HAP-1 (cell line): Measurements from ENCODE around the gene GPNMB.
"Not testable (repeated sequence)": the region's sequence is repeated elsewhere in the genome, so short reads cannot be mapped to it uniquely, and the experiment has no call there.

Experiments used
- DNase-seq, 2 experiments: peaks; one replicate each; pipeline ENCODE4 v3.0.0-alpha.2; 2016 to 2020; ENCODE audit warnings: low spot score in 2 of 2
- H3K27me3 ChIP-seq: fragments of 250-450 bp; sonication (Bioruptor Pico); 2 replicates; pipeline ENCODE4 v1.5.1; 2020; ENCODE audit warnings: low read depth, mild to moderate bottlenecking, moderate library complexity
- H3K36me3 ChIP-seq: fragments of 250-450 bp; sonication (Bioruptor Pico); replicated peaks from 2 replicates; pipeline ENCODE4 v1.5.1; 2020; ENCODE audit warnings: mild to moderate bottlenecking
- H3K4me1 ChIP-seq: fragments of 250-450 bp; sonication (Bioruptor Pico); 2 replicates; pipeline ENCODE4 v1.5.1; 2020; ENCODE audit warnings: mild to moderate bottlenecking
- H3K4me3 ChIP-seq: fragments of 250-450 bp; sonication (Bioruptor Pico); 2 replicates; pipeline ENCODE4 v1.5.1; 2020; ENCODE audit warnings: mild to moderate bottlenecking, moderate library complexity
- H3K9me3 ChIP-seq: fragments of 250-450 bp; sonication (Bioruptor Pico); 2 replicates; pipeline ENCODE4 v1.5.1; 2020; ENCODE audit warnings: mild to moderate bottlenecking, moderate library complexity
- in situ Hi-C: fragments of 300-500 bp; cut with MboI; formaldehyde crosslinking; loops from 3 replicates; pipeline ENCODE4 v1.14.3; 2020; ENCODE audit warnings: low sequenced_read_pairs, inconsistent platforms, mixed read lengths

GPNMB gene

DNA sequence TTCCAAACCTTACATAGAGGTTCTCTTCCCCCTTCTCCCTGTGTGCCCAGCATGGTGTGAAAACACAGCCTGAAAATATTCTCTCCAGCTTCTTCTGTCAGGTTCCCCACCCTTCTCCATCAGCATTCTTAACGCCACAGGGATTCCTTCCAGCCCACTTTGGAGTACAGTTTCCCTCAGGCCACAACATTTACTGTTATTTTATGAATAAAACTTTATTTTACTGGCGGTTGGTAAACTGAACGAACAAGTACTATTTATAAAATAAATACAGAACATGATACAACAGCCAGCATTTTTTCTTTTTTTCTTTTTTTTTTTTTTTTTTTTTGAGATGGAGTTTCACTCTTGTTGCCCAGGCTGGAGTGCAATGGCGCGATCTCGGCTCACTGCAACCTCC lies 31.6 kb upstream of the GPNMB start:
- no peaks in the 10 kb centered on the region for H3K9me3 ChIP-seq
- in situ Hi-C loops = no loop called here
- no peaks in the 10 kb centered on the region for H3K27me3 ChIP-seq
- H3K4me3 ChIP-seq = no peak overlapping the region
- H3K4me1 ChIP-seq = no peaks in the 10 kb centered on the region
- no peaks in the 10 kb centered on the region for H3K36me3 ChIP-seq
- DNase-seq = no peak

DNA sequence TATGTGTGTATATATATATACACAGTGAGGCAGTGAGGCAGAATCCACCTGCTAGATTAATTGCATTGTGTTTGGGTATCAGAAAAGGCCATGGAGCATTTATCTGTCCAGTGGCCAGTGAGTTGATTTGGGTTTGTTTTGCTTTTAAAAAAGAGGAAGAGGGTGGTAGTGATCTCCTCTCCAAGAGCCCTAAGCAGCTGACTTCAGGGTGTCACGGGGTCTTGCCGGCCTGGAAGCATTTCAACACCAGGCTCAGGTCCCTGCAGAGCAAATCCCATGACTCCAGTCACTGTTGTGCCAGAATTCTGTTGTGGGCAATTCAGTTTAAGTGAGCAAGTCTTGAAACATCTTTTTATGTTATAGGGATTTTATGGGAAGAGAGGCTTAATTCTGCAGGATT lies 30.6 kb upstream of the GPNMB start:
- Histone ChIP-seq H3K27me3 (no peaks in the 10 kb centered on the region), H3K4me1 (no peaks in the 10 kb centered on the region), H3K9me3 (no peaks in the 10 kb centered on the region), H3K4me3 (no peak overlapping the region), H3K36me3 (no peaks in the 10 kb centered on the region)
- in situ Hi-C loops = no loop called here
- no peak for DNase-seq

DNA sequence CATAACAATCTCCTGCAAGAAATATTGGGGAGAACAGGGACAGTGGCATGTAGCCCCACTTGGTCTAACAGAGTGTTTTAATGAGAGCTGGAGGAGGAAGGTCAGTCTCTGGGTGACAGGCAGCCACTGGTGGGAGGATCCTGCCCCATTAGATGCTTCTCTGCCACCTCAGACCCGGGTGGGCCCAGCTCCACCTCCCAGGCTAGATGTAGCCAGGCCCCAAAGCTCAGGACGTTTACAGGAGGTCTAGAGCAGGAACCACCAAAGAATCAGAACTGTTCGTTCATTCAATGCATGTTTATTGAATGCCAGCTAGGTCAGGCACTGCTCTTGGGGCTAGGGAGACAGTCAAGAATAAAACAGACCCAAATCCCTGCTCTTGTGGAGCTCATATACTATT lies 28.4 kb upstream of the GPNMB start:
- DNase-seq = no peak
- H3K27me3 ChIP-seq = no peaks in the 10 kb centered on the region
- in situ Hi-C loops = no loop called here
- H3K36me3 ChIP-seq = no peaks in the 10 kb centered on the region
- no peaks in the 10 kb centered on the region for H3K9me3 ChIP-seq
- no peak overlapping the region for H3K4me3 ChIP-seq
- H3K4me1 ChIP-seq = no peaks in the 10 kb centered on the region

DNA sequence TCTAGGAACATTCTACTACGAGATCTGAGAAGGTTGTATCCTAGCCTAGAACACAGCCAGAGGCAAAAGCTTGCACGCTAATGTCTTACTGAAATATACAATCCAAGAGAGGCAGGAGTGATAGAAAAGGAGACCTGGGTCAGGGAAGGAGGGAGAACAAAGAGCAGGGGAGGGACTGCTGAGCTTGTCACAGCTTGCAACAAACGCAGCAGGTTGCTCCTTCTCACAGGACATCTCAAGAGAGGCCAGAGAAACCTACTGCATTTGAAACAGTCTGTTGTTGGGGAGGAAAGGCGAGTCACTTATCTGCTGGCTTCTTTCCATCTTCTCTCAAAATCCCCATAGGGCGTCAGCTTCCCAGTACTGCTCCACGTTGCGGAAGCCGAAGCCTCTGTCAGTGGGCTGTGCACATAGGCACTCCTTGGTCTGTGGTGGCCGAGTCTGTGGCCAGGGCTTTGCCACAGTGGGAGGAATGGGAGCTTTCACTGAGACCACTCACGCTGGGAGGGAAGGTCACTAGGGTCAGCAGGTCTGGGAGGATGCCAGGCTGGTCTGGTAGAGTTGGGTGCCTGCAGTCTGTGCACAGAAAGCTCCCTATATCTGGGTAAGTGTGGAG lies 25.8 kb upstream of the GPNMB start:
- in situ Hi-C loops = no loop called here
- no peaks in the 10 kb centered on the region for H3K4me1 ChIP-seq
- H3K4me3 ChIP-seq = no peak overlapping the region
- DNase-seq = no peak
- H3K9me3 ChIP-seq = no peaks in the 10 kb centered on the region
- H3K27me3 ChIP-seq = no peaks in the 10 kb centered on the region
- no peaks in the 10 kb centered on the region for H3K36me3 ChIP-seq

DNA sequence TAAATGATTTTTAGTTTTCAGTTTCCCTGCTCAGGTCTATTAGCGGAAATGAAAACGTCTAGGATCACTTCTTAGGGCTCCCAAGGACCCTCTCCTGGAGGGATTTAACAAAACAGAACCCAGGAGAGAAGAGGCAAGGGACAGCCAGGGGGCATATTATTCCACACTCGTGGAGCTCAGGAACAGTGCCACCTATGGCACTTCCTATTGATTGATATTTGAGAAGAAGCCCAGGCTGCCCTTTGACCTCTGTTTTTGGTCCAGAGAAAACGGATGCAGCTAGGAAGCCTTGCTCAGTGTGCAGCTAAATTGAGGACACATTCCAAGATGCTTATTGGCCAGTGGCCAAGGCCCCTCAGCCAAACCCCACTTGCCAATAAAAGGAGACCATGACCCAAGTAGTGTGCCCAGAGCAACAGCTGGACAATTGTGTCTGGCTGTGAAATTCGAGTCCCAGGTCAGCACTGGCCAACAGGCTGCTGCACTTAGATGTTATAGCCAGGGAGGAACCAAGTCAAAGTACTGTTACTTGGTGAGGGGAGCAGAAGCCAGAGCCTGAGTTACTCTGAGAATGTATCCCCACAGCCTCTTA lies 24.0 kb upstream of the GPNMB start:
- Histone ChIP-seq H3K4me1 (no peaks in the 10 kb centered on the region), H3K4me3 (no peak overlapping the region), H3K27me3 (no peaks in the 10 kb centered on the region), H3K9me3 (no peaks in the 10 kb centered on the region), H3K36me3 (no peaks in the 10 kb centered on the region)
- in situ Hi-C loops = no loop called here
- no peak for DNase-seq

DNA sequence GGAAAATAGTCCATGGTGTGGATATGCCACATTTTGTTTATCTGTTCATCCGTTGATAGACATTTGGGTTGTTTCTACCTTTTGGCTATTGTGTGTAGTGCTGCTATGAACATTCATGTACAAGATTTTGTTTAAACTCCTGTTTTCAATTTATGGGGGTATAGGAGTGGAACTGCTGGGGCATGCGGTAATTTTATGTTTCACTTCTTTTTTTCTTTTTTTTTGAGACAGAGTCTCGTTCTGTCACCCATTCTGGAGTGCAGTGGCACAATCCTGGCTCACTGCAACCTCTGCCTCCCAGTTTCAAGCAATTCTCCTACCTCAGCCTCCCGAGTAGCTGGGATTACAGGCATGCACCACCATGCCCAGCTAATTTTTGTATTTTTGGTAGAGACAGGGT lies 22.2 kb upstream of the GPNMB start:
- H3K4me3 ChIP-seq, H3K4me1 ChIP-seq, H3K36me3 ChIP-seq, H3K27me3 ChIP-seq, H3K9me3 ChIP-seq, in situ Hi-C loops, DNase-seq: not testable (repeated sequence)

DNA sequence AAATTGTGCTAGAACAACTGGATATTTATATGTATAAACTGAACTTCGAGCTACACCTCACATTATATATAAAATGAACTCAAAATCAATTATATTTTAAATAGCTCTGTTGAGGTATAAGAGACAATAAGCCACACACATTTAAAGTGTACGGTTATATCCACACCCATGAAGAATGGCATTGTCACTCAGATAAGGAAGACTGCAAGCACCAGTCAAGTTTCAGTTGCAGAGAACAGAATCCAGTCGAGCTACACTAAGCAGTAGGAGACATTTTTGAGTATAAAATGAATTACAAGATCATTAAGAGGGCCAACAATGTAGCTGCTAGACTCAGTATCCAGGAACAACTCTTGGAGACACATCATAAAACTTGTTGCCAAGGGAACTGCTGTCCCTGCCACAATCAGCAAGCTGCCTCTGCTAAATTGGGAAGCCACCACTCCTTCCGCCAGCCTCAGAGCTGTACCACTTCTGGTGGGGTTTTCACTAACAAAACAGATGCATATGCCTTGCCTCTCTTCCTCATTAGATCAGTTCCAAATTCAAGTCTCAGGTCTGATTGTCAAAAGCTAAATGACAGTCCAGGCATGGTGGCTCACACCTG lies 19.6 kb upstream of the GPNMB start:
- no peaks in the 10 kb centered on the region for H3K4me1 ChIP-seq
- no peaks in the 10 kb centered on the region for H3K36me3 ChIP-seq
- H3K4me3 ChIP-seq = no peak overlapping the region
- no peak for DNase-seq
- H3K9me3 ChIP-seq = no peaks in the 10 kb centered on the region
- H3K27me3 ChIP-seq = no peaks in the 10 kb centered on the region
- in situ Hi-C loops = no loop called here

DNA sequence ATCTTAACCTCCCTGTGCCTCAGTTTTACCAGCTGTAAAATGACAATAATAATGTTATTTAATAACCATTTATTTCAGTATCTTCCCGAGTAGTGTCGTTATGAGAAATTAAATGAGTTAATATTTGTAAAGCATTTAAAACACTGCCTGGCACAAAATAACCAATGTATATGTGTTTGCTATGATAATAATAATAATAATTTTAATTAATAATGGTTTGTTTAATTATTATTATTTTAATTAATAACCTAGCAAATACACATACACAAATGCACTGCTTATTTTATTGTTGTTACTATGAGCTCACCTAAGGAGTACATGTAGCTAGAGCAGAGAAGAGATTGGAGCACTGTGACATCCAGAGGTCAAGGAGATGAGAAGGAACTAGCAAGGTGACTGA lies 18.2 kb upstream of the GPNMB start:
- Histone ChIP-seq H3K4me1 (no peaks in the 10 kb centered on the region), H3K27me3 (no peaks in the 10 kb centered on the region), H3K4me3 (no peak overlapping the region), H3K9me3 (no peaks in the 10 kb centered on the region), H3K36me3 (no peaks in the 10 kb centered on the region)
- in situ Hi-C loops = no loop called here
- DNase-seq = no peak

DNA sequence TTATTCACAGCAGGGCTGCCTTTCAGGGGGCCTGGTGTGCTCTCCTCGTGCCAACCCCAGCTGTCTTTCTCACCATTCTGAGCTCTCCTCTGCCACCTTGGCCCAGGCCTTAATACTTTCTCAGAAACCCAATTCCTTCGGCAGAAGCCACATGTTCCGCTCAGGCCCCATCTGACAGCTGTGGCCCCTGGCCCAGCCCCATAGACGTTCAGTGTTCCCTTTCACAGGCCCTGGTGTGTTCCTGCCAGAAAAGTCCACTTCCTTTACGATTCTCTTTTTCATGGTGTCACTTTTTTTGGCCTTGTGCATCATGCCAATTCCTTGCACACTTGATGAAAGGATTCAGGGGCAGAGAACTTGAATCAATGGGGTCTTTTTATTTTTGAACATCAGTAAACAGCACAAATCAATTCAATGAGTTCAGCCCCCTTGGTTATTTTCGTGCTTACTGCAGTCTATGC lies 15.9 kb upstream of the GPNMB start:
- Histone ChIP-seq H3K9me3 (no peaks in the 10 kb centered on the region), H3K4me3 (no peak overlapping the region), H3K4me1 (no peaks in the 10 kb centered on the region), H3K27me3 (no peaks in the 10 kb centered on the region), H3K36me3 (no peaks in the 10 kb centered on the region)
- in situ Hi-C loops = no loop called here
- no peak for DNase-seq

DNA sequence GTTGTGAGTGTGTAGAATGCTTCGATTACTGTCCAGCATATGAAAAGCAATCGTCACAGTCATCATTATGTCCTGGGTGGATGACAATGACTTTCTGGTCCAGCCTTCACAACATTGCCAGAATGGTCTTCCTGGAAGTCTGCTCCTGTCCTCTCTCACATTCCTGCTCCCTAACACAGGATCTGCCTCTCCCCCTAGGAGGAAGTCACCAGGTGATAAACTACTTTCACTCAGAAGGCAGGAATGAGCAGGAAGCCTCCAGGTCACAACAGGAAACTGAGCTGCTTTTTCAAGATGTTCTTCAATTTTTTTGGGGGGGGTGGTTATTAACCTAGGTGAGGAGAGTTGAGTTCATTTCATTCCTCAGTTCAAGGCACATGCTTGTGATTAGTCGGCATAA lies 13.6 kb upstream of the GPNMB start:
- Histone ChIP-seq H3K9me3 (no peaks in the 10 kb centered on the region), H3K4me3 (no peak overlapping the region), H3K27me3 (no peaks in the 10 kb centered on the region), H3K36me3 (no peaks in the 10 kb centered on the region), H3K4me1 (no peaks in the 10 kb centered on the region)
- in situ Hi-C loops = no loop called here
- no peak for DNase-seq

DNA sequence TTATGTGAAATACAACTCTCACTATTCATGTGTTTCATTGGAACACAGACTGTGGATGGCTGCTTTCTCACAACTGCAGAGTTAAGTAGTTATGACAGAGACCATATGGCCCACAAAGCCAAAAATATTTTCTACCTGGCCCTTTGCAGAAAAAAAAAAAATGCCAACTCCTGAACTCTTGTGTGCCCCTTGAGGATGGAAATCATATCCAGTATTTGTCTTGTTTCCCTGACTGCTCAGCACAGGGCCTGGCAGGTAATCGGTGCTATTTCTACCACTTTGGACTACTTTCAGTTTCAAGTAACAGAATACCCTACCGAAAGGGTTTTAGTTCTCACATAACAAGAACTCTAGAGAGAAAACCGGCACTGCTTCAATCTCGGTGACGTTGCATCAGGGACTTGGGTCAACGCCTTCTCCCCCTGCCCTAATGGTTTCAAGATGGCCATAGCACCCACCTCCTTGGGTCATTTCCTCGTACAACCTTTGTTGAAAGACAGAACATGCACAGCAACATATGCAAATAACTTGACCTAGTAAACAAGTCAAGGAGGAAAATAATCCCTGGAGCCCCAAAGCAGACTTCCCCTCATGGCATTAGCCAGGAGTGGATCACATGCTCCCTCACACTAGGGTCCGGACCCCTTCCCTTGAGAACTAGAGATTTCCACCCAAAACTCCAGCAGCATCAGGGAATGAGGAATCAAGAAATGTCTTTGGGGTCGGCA lies 11.8 kb upstream of the GPNMB start:
- H3K27me3 ChIP-seq = no peaks in the 10 kb centered on the region
- DNase-seq = no peak
- H3K4me1 ChIP-seq = no peaks in the 10 kb centered on the region
- H3K9me3 ChIP-seq = no peaks in the 10 kb centered on the region
- H3K36me3 ChIP-seq = no peaks in the 10 kb centered on the region
- in situ Hi-C loops = no loop called here
- H3K4me3 ChIP-seq = no peak overlapping the region

DNA sequence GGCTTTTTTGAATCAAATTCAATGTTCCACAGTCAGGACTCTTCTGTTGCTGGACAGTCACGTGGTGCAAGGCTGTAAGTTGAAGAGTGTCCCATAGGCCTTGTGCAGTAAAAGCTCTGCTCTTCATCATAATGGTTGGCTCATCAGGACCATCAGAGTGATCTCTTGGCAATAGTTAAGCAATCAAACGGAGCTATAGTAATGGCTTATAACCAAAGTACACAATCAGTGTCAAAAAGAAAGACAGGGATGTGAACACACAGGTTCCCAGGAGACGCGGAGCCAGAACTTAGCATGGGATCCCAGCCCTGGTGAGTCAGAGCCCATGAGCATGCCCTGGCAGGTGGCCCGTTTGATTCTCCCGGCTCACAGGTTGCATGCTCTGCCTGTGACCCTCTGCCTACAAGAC lies 10.8 kb upstream of the GPNMB start:
- no peaks in the 10 kb centered on the region for H3K4me1 ChIP-seq
- H3K4me3 ChIP-seq = no peak overlapping the region
- no peaks in the 10 kb centered on the region for H3K36me3 ChIP-seq
- in situ Hi-C loops = no loop called here
- H3K27me3 ChIP-seq = no peaks in the 10 kb centered on the region
- DNase-seq = no peak
- H3K9me3 ChIP-seq = no peaks in the 10 kb centered on the region

DNA sequence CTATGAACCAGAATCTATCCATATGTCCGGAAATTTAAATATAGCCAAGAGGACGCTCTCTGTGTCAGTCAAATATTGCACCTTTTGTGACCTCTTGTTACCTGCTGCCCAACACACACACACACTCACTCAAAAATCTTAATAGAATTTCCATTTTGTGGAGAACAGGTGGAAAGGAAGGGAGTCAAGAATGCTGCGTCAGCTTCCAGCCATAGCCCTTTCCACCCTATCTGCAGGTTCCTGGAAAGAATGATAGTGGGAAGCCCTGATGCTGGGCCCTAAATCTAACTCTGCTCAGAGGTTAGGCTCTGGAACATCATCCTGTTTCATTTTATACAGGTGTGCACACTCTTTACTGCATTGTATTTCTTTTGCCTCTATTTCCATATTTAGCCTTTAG lies 9.6 kb upstream of the GPNMB start:
- Histone ChIP-seq H3K9me3 (no peaks in the 10 kb centered on the region), H3K27me3 (no peaks in the 10 kb centered on the region), H3K4me1 (no peaks in the 10 kb centered on the region), H3K36me3 (no peaks in the 10 kb centered on the region), H3K4me3 (no peak overlapping the region)
- DNase-seq = no peak
- in situ Hi-C loops = no loop called here

DNA sequence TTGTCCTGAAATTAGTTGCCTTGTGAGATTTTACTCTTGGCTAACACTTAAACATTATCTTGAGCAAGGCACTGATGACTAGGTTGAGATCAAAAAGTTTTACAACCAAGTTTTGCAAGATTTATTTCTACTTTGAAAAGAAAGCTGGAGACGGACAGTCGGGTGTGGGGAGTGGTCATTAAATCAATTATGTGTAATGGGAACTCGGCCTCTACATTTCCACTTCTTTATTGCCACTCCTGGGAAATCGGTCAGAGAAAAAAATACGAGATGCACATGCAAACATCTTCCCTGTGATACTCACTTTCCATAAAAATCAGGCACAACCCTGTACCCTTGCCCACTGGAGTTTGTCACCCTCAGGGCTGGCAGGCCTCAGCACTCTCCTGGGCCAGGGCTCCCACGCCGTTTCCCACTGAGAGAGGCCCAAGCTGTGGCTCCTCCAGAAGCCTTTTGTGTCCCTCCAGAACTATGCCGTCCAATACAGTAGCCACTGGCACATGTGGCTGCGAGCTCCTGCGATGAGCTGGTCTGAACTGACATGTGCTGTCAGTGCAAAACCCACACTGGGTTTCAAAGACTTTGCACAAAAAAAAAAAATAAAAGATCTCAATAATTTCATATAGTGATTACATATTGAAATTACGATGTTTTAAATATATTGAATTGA lies 7.5 kb upstream of the GPNMB start:
- no peak for DNase-seq
- in situ Hi-C loops = no loop called here
- Histone ChIP-seq H3K9me3 (no peaks in the 10 kb centered on the region), H3K27me3 (no peaks in the 10 kb centered on the region), H3K4me3 (no peak overlapping the region), H3K4me1 (no peaks in the 10 kb centered on the region), H3K36me3 (no peaks in the 10 kb centered on the region)
